HepG2 (cell line): Measurements from ENCODE around the gene C4B. TPM values are rescaled to one million over a fixed set of nuclear protein-coding genes. Genes with fewer than 3 reads are reported as not detected.
A peak's percentile ranks its signal among the peaks of the same experiment; 100 is the strongest.

Experiments used
- GPN1 ChIP-seq: sonication (generic); formaldehyde crosslinking; IDR thresholded peaks from 2 replicates; pipeline ENCODE4 v1.5.1; 2020; ENCODE audit warnings: missing genetic modification reagents, borderline replicate concordance
- HIC2 ChIP-seq: sonication (generic); formaldehyde crosslinking; IDR thresholded peaks from 2 replicates; pipeline ENCODE4 v1.9.0; 2022; ENCODE audit warnings: low read depth, missing genetic modification reagents
- HOXD1 ChIP-seq: sonication (generic); formaldehyde crosslinking; IDR thresholded peaks from 2 replicates; pipeline ENCODE4 v1.5.0; 2020; ENCODE audit warnings: missing genetic modification reagents
- PBX2 ChIP-seq: IDR thresholded peaks from 2 replicates; pipeline ENCODE4 v1.6.1; 2016; ENCODE audit warnings: control low read depth
- POLR2G ChIP-seq: fragments of 200-400 bp; formaldehyde crosslinking; IDR thresholded peaks from 2 replicates; pipeline ENCODE4 v1.6.1; 2018; ENCODE audit warnings: mild to moderate bottlenecking, low read depth, low read length, moderate library complexity
- RNF2 ChIP-seq: fragments of 450-650 bp; conservative IDR thresholded peaks from 2 replicates; pipeline ENCODE4 v1.6.1; 2016; ENCODE audit warnings: low read depth
- ZHX2 ChIP-seq, 2 experiments: sonication (generic) in 1 of 2; formaldehyde crosslinking in 1 of 2; IDR thresholded peaks; 2 replicates each; pipeline versions ENCODE4 v1.6.1 to v1.9.0; 2014 to 2022; ENCODE audit warnings: antibody characterized with exemption in 1 of 2, borderline replicate concordance in 1 of 2, inconsistent platforms in 1 of 2, low read depth in 1 of 2, missing genetic modification reagents in 1 of 2
- ZMAT3 ChIP-seq: sonication (generic); formaldehyde crosslinking; conservative IDR thresholded peaks from 2 replicates; pipeline ENCODE4 v1.7.0; 2021; ENCODE audit warnings: missing genetic modification reagents
- ZNF101 ChIP-seq: sonication (generic); formaldehyde crosslinking; IDR thresholded peaks from 2 replicates; pipeline ENCODE4 v1.4.0; 2020; ENCODE audit warnings: mild to moderate bottlenecking, low read depth, missing genetic modification reagents, borderline replicate concordance
- ZNF264 ChIP-seq: sonication (generic); formaldehyde crosslinking; IDR thresholded peaks from 2 replicates; pipeline ENCODE4 v1.4.0; 2020; ENCODE audit warnings: missing genetic modification reagents
- ZNF280D ChIP-seq: sonication (generic); formaldehyde crosslinking; IDR thresholded peaks from 2 replicates; pipeline ENCODE4 v1.5.1; 2020; ENCODE audit warnings: mild to moderate bottlenecking, missing genetic modification reagents
- ZNF335 ChIP-seq: sonication (generic); formaldehyde crosslinking; IDR thresholded peaks from 2 replicates; pipeline ENCODE4 v1.4.0; 2020; ENCODE audit warnings: missing genetic modification reagents
- ZNF567 ChIP-seq: sonication (generic); formaldehyde crosslinking; IDR thresholded peaks from 2 replicates; pipeline ENCODE4 v1.8.1; 2023; ENCODE audit warnings: mild to moderate bottlenecking, missing genetic modification reagents, borderline replicate concordance
- ZNF7 ChIP-seq: IDR thresholded peaks from 2 replicates; pipeline ENCODE4 v1.6.1; 2016; ENCODE audit warnings: missing biosample characterization, missing genetic modification reagents
- polyA plus RNA-seq, 8 experiments: library from polyadenylated mRNA; depleted of rRNA in 3 of 8; stranded (reverse) in 7 of 8; unstranded in 1 of 8; fragments of >200 nt; fragmentation: Illumina TruSeq in 4 of 8; extraction: Trizol in 4 of 8; gene quantifications; 2 replicates each; pipeline versions ENCODE4 v1.2.1 to v1.2.3, GENCODE V29; 2011 to 2016; ENCODE audit warnings: low read depth in 4 of 8, missing spikeins in 1 of 8, mixed read lengths in 1 of 8; ENCODE audit not compliant: insufficient read depth in 1 of 8
- total RNA-seq, 5 experiments: library from RNA; depleted of rRNA; stranded (reverse); fragments of >200 nt; fragmentation: Illumina TruSeq; extraction: Trizol; gene quantifications; 2 replicates each; pipeline ENCODE4 v1.2.3, GENCODE V29; 2016; ENCODE audit warnings: low read depth in 1 of 5

Gene C4B
- total and polyA plus RNA-seq, 2 of the 13 experiments (the other 11 are each of a cell fraction or from before 2014, with no cell fraction given), result 167 to 538 TPM

GRCh38 chr6:31971993-31972708 lies 42.4 kb upstream of the C4B start, which contains the start of gene DXO (continued):
- TF ChIP-seq ZNF567 (CRISPR knock-in tag) (peak; percentile 83), ZNF335 (CRISPR knock-in tag) (peak; percentile 75), POLR2G (peak; percentile 70), ZHX2 (IDR thresholded peaks at IDR 0.05; ENCODE audit: low read depth) (peak; percentile 99), ZHX2 (CRISPR knock-in tag; IDR thresholded peaks at IDR 0.05; ENCODE audit: borderline replicate concordance) (0 out of 2 replicates have a peak, but pooled peaks have one; percentile 49), HOXD1 (CRISPR knock-in tag) (peak; percentile 14; the same call in 1 of the 2 replicates), PBX2 (CRISPR knock-in tag) (peak; percentile 34), HIC2 (CRISPR knock-in tag) (no peak; the same call in 1 of the 2 replicates), GPN1 (CRISPR knock-in tag) (no peak), ZNF101 (CRISPR knock-in tag) (peak; percentile 20; the same call in 1 of the 2 replicates), RNF2 (peak; percentile 61), ZNF280D (CRISPR knock-in tag) (peak; percentile 73; the same call in 1 of the 2 replicates), ZNF7 (no peak), ZNF264 (CRISPR knock-in tag) (peak; percentile 75), ZMAT3 (CRISPR knock-in tag) (no peak)
